Activated CD4-positive, alpha-beta T cell treated with anti-CD3 and anti-CD28 coated beads, Interleukin-2, amount 50 U/mL, for 1 hour (primary cell): ENCODE measurements around the gene ME1.
"Not testable (repeated sequence)": the region's sequence is repeated elsewhere in the genome, so short reads cannot be mapped to it uniquely, and the experiment has no call there.

Experiments
- DNase-seq: peaks from one replicate; pipeline ENCODE4 v3.0.0-alpha.2; 2020

Gene ME1

GRCh38 chr6:83430611-83431544, at the start of gene ME1:
Gene ME1 (minus strand): TSS chr6:83431051. CDS start chr6:83430954, 97 bp downstream.
- peak; percentile 1 for DNase-seq

GRCh38 chr6:83480470-83480869, 49.6 kb upstream of the ME1 start:
- DNase-seq: no peak

GRCh38 chr6:83479389-83479788, 48.5 kb upstream of the ME1 start:
- no peak for DNase-seq

- DNase-seq: no peak
Observed at GRCh38 chr6:83476971-83477370, 46.1 kb upstream of the ME1 start.

GRCh38 chr6:83474309-83474708, 43.5 kb upstream of the ME1 start:
- no peak for DNase-seq

DNA sequence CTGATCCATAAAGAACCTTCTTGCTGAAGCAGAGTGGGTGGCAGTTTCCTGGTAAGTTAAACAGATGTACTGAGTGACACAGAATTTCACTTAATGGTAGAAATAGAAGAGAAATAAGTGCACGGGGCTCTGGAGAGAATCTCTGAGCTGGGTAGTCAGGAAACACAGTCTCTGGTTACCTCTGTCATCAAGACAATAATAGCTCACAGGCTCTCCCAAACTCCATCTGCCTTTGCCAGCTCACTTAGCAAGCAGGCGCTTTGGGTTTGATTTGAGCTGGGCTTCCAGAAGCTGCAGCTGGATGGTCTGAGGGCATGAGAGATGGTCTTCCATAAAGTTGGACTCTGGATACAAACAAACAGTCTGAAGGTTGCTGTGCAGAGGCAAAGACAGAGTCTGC, 41.9 kb upstream of the ME1 start:
- DNase-seq: no peak

DNA sequence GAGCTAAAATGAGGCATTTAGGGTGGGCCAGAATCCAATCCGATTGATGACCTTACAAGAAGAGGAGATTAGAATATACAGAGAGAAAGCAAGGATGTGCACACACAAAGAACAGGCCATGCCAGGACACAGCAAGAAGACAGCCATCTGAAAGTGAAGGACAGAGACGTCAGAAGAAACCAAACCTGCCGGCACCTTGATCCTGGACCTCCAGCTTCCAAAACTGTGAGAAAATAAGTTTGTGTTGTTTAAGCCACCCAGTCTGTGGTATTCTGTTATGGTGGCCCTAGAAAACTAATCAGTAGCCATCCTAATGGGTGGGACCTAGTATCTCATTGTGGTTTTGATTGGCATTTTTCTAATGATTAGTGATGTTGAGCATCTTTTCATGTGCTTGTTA, 39.7 kb upstream of the ME1 start:
- DNase-seq: no peak

DNA sequence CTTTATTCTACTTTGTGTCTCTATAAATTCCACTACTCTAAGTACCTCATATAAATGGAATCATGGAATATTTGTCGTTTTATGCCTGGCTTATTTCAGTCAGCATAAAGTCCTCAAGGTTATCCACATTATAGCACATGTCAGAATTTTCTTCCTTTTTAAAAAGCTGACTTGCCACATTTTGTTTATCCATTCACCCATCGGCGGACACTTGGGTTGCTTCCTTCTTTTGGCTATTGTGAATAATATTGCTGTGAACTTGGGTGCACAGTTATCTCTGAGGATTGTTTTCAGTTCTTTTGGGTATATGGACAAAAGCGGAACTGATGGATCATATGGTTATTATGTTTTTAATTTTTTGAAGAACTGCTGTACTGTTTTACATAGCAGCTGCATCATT, 39.1 kb upstream of the ME1 start:
- DNase-seq: no peak

DNA sequence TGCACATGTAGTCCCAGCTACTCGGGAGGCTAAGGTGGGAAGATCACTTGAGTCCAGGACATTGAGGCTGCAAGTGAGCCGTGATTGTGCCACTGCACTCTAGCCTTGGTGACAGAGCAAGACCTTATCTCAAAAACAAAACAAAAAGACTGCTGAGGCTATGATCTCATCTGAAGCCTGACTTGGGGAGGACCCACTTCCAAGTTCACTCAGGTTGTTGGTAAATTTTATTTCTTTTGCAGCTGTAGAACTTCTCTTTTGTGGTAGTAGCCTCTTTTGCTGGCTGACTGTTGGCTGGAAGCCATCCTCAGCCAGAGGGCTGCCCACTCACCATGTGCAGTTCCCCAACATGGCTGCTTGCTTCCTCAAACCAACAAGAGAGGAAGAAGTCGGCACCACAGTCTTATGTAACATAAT, 36.8 kb upstream of the ME1 start:
- no peak for DNase-seq

GRCh38 chr6:83466328-83466727, 35.5 kb upstream of the ME1 start:
- DNase-seq: no peak

DNA sequence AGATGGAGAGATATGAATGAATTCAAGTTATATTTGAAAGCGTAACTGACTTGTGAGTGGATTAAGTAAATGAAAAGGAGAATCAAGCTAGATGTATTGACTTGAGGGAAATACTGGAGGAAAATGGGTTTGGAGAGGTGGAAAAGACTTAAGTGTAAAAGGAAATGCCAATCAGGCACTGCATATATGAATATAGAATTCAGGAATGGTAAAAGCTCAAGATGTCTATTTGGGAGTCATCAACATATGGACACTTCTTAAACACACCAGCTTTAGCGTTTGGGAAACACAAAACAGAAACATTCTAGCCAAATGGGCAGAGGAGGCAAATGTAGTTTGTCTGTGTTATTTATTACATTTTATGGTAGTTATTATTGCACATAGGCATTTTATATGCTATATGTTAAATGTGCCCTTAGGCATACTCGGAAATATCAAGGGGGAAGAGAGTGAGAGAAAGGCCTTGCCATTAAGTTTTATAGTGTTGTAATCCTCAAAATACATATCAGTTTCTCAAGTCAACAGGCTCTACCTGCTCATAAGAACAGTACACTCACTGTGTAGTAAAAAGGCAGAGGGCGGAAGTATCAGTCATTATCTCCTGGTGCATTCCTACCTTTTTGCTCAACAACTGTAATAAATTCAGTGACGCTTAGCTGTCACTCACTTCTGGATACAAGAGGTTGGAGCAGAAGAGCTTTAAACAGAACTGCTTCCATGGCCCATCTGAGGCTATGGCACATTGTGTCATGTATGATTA, 33.7 kb upstream of the ME1 start:
- no peak for DNase-seq

GRCh38 chr6:83463886-83464285, 33.0 kb upstream of the ME1 start:
- no peak for DNase-seq

GRCh38 chr6:83462524-83462923, 31.7 kb upstream of the ME1 start:
- DNase-seq: no peak

DNA sequence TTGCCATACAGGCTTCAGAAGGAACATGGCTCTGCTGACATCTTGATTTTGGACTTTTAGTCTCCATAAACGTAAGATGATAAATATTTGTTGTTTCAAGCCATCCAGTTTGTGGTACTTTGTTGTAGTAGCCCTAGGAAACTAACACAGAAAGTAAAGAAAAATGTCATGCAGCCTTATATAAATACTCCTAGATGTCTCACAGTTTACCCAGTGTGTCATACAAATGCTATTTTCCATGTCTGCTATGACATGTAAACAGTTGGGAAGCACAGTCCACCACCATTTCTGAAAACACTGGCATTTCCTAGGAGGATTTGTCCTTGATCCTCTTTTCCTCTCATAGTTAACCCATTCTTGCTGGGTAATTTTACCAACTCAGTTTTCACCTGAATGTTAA, 30.6 kb upstream of the ME1 start:
- no peak for DNase-seq

DNA sequence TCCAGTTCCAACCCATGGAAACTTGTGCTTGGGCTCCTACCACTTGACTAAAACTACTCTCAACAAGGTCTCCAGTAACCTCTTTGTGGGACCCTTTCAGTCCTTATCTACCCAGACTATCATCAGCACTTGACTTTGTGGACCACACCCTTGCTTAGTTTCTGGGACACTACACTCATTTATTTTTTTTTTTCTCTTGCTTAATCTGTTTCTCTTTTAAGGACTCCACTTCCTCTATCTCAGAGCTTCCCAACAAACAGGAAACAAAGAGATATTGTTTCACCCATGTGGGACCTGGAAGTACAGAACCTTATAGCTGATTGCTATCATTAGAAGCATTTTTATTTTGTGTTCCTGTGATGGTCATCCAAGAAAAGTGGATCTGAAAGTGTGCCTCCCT, 28.8 kb upstream of the ME1 start:
- DNase-seq: no peak

DNA sequence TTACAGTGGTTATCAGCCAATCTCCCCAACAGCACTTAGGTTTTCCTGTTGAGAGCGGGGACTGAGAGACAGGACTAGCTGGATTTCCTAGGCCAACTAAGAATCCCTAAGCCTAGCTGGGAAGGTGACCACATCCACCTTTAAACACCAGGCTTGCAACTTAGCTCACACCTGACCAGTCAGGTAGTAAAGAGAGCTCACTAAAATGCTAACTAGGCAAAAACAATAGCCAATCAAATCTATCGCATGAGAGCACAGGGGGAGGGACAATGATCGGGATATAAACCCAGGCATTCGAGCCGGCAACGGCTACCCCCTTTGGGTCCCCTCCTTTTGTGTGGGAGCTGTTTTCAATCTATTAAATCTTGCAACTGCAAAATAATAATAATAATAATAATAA, 19.2 kb upstream of the ME1 start:
- DNase-seq: not testable (repeated sequence)

- not testable (repeated sequence) for DNase-seq
Observed at GRCh38 chr6:83444086-83444699, 13.3 kb upstream of the ME1 start.

DNA sequence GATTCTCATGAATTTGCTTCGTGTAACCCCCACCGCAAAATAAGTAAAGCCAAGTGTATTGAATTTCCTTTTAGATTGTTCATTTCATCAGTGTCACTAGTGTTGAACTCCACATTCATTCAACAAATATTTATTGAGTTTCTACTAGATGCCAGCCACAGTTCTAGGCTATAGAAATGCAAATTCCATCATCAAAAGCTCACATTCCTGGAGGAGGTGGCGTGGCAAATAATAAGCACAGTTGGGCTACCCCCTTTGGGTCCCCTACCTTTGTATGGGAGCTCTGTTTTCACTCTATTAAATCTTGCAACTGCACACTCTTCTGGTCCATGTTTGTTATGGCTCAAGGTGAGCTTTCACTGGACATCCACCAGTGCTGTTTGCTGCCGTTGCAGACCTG, 12.7 kb upstream of the ME1 start:
- DNase-seq: no peak

DNA sequence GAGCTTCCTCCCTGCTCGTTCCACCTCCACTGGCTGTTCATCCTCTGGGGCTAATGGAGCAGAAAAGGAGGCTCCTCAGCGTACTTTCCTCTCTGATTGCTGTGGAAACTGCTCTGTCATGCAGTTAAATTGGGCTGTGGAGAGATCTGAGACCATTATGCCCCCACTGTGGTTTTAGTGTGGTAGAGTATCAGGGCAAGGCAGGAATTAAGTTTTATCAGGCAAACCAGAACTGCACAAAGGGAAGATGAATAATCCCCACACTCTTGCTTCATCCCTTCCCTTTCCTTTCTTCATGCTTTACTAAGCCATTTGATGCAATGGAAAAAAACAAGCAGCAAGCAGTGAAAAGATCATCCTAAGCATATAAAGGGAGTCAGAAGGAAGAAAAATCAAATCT, 11.9 kb upstream of the ME1 start:
- no peak for DNase-seq

GRCh38 chr6:83439201-83439600, 8.3 kb upstream of the ME1 start:
- no peak for DNase-seq

- no peak for DNase-seq
Observed at GRCh38 chr6:83436674-83437073, 5.8 kb upstream of the ME1 start.

- no peak for DNase-seq
Observed at GRCh38 chr6:83433177-83433576, 2.3 kb upstream of the ME1 start.

GRCh38 chr6:83432636-83433035, 1.8 kb upstream of the ME1 start:
- DNase-seq: no peak
